GM19438 (cell line): ENCODE data around the gene IGLL5.
"Not testable (repeated sequence)": the region's sequence is repeated elsewhere in the genome, so short reads cannot be mapped to it uniquely, and the experiment has no call there.

Experiments
- ATAC-seq: cut with Tn5 transposase; IDR thresholded peaks from one replicate; pipeline ENCODE4 v1.9.1; 2021; ENCODE audit warnings: low read depth; ENCODE audit not compliant: unreplicated experiment

Gene IGLL5

GRCh38 chr22:22912135-22912987 lies 24.7 kb downstream of the IGLL5 start:
- ATAC-seq = no peak

- ATAC-seq = no peak
Measured at GRCh38 chr22:22912988-22913253, 25.3 kb downstream of the IGLL5 start.

- no peak for ATAC-seq
Measured at GRCh38 chr22:22913989-22914388, 26.4 kb downstream of the IGLL5 start.

GRCh38 chr22:22914726-22915669 lies 27.4 kb downstream of the IGLL5 start:
- ATAC-seq = no peak

GRCh38 chr22:22915670-22916035 lies 28.0 kb downstream of the IGLL5 start:
- ATAC-seq = no peak

- ATAC-seq = no peak
Measured at GRCh38 chr22:22916215-22916951, 28.8 kb downstream of the IGLL5 start.

- no peak for ATAC-seq
Measured at GRCh38 chr22:22916952-22917290, 29.3 kb downstream of the IGLL5 start.

- ATAC-seq = no peak
Measured at GRCh38 chr22:22917377-22917776, 29.8 kb downstream of the IGLL5 start.

- no peak for ATAC-seq
Measured at GRCh38 chr22:22918297-22918965, 30.8 kb downstream of the IGLL5 start.

GRCh38 chr22:22919041-22919440 lies 31.4 kb downstream of the IGLL5 start:
- ATAC-seq = no peak

GRCh38 chr22:22920104-22920654 lies 32.6 kb downstream of the IGLL5 start:
- ATAC-seq = no peak

- no peak for ATAC-seq
Measured at GRCh38 chr22:22920910-22921550, 33.4 kb downstream of the IGLL5 start.

- no peak for ATAC-seq
Measured at GRCh38 chr22:22921575-22921974, 34.0 kb downstream of the IGLL5 start.

GRCh38 chr22:22922092-22922953 lies 34.7 kb downstream of the IGLL5 start:
- not testable (repeated sequence) for ATAC-seq

- no peak for ATAC-seq
Measured at GRCh38 chr22:22922954-22923319, 35.3 kb downstream of the IGLL5 start.

GRCh38 chr22:22923379-22923778 lies 35.8 kb downstream of the IGLL5 start:
- no peak for ATAC-seq

GRCh38 chr22:22923930-22924329 lies 36.3 kb downstream of the IGLL5 start:
- no peak for ATAC-seq

GRCh38 chr22:22924369-22925145 lies 36.9 kb downstream of the IGLL5 start:
- no peak for ATAC-seq
